NCI-H82 treated with DMSO at 0.1 percent for 48 hours (cell line): ENCODE results near the gene ITIH6.

Experiments
- DNase-seq: peaks from one replicate; lab custom pipeline; 2025; ENCODE audit not compliant: unreplicated experiment; lab: John Stamatoyannopoulos, UW

Gene ITIH6

GRCh38 chrX:54715621-54716020, 82.4 kb downstream of the ITIH6 start:
- no peak for DNase-seq

DNA sequence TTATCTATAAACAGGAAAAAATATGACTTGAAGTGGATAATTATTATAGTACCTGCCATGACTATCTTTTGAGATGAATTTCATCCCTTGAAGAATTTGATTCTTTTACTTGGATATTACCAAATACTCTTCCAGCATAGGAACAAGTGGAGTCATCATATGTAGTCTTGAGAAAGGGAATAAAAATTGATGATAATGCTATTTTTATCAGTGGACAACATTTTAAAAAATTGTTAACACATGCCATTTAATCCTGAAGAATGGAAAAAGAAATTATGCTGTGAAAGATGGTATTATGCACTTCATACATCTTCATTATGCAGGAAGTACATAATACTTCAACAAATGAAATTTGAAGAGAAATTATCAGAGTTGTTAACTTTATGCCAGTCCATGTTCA, 83.6 kb downstream of the ITIH6 start:
- DNase-seq = no peak

GRCh38 chrX:54711735-54712134, 86.3 kb downstream of the ITIH6 start:
- DNase-seq = no peak

DNA sequence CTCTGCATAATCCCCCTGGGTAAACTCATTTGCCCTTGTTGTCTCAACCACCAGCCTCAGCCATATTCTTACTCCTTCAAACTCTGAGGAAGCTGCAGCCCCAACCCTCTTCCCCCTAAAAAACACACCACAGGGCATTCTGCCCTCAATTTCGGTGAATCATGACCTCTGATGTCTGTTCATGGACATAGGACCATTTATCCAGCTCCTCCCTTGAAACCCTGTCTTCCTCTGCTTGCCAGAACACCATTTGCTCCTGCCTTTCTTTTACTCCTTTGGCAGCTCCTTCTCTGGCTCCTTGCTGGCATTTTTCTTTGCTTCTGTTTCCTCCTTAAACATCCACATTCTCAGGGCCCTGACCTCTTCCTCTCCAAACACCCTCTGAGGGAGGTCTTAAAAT, 87.1 kb downstream of the ITIH6 start:
- no peak for DNase-seq

DNA sequence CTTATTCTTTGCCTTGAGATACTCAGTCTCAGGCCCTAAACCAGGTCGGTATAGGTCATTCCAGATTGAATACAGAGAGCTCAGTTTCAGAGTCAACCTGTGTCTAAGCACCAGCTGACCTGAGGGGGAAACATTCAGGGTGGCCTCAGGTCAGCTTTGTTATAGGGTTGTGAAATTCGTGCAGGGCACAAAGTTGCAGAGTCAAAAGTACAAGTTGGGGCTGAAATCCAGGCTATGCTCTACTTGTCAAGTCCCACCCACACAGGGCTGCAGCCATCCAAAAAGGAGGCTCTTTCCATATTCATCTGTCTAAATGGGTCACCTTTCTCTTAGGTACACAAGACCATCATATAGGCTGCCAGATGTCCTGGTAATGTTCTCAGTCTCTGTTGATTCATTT, 89.7 kb downstream of the ITIH6 start:
- no peak for DNase-seq
